GM12878 (cell line): ENCODE results near the gene SYTL1. TPM values are rescaled to one million over a fixed set of nuclear protein-coding genes. Genes with fewer than 3 reads are reported as not detected.

Source experiments
- CREB1 ChIP-seq: IDR thresholded peaks from 2 replicates; pipeline ENCODE4 v1.6.1; 2012; ENCODE audit warnings: low read depth, mild to moderate bottlenecking, inconsistent platforms
- CUX1 ChIP-seq: IDR thresholded peaks from 2 replicates; pipeline ENCODE4 v1.6.1; 2012; ENCODE audit warnings: improper control_type of control experiment, low read depth, low read length; ENCODE audit not compliant: insufficient replicate concordance
- KDM1A ChIP-seq: fragments of 200-600 bp; sonication (generic); IDR thresholded peaks from 2 replicates; pipeline ENCODE4 v1.6.1; 2016; ENCODE audit warnings: borderline replicate concordance
- PAX8 ChIP-seq: fragments of 450-650 bp; IDR thresholded peaks from 2 replicates; pipeline ENCODE4 v1.6.1; 2017; ENCODE audit warnings: mild to moderate bottlenecking, moderate library complexity
- RAD51 ChIP-seq: fragments of 450-650 bp; IDR thresholded peaks from 2 replicates; pipeline ENCODE4 v1.6.1; 2016; ENCODE audit warnings: moderate library complexity, mild to moderate bottlenecking, inconsistent platforms
- REST ChIP-seq: IDR thresholded peaks from 2 replicates; pipeline ENCODE4 v1.6.1; 2012; ENCODE audit warnings: mild to moderate bottlenecking, low read depth, low read length
- SMAD5 ChIP-seq: IDR thresholded peaks from 2 replicates; pipeline ENCODE4 v1.6.1; 2016; ENCODE audit warnings: antibody characterized with exemption, low read depth
- SPI1 ChIP-seq: IDR thresholded peaks from 2 replicates; pipeline ENCODE4 v1.6.1; 2011; ENCODE audit warnings: low read depth, mild to moderate bottlenecking, low read length, moderate library complexity, borderline replicate concordance; ENCODE audit not compliant: insufficient read depth
- WRNIP1 ChIP-seq: IDR thresholded peaks from 2 replicates; pipeline ENCODE4 v1.6.1; 2011; ENCODE audit warnings: low read depth, low read length, improper control_type of control experiment, borderline replicate concordance
- ZSCAN29 ChIP-seq: fragments of 450-650 bp; IDR thresholded peaks from 2 replicates; pipeline ENCODE4 v1.6.1; 2017; ENCODE audit warnings: mild to moderate bottlenecking, moderate library complexity
- polyA plus RNA-seq, 11 experiments: library from polyadenylated mRNA; depleted of rRNA in 4 of 11; unstranded in 6 of 11; stranded (reverse) in 5 of 11; fragments of >200 nt; fragmentation: Nextera tagmentation in 4 of 11; fragmentation: Illumina TruSeq in 1 of 11; extraction: Ambion mirVana in 4 of 11; extraction: Trizol in 1 of 11; gene quantifications; 1 replicate in 1 of 11; 2 replicates in 10 of 11; pipeline versions ENCODE4 v1.2.1 to v1.2.3, GENCODE V29; 2011 to 2016; ENCODE audit warnings: inconsistent platforms in 2 of 11, missing spikeins in 2 of 11, low read depth in 1 of 11
- total RNA-seq, 4 experiments: library from RNA; depleted of rRNA in 3 of 4; stranded (reverse); fragments of >200 nt in 3 of 4; fragmentation: Illumina TruSeq in 1 of 4; extraction: Trizol in 1 of 4; gene quantifications; 2 replicates each; pipeline versions ENCODE4 v1.2.1 to v1.2.3, GENCODE V29; 2013 to 2021

The SYTL1 gene
- total and polyA plus RNA-seq, 10 of the 15 experiments (the other 5 are each of a cell fraction or from before 2014, with no cell fraction given) = 0.72 to 45.6 (median 14.8) TPM

GRCh38 chr1:27301582-27302199 is 40.1 kb upstream of the SYTL1 start (continued):
- TF ChIP-seq CUX1 = no peak
- TF ChIP-seq ZSCAN29 = no peak
- TF ChIP-seq KDM1A = no peak
- TF ChIP-seq SPI1 = no peak
- TF ChIP-seq RAD51 = no peak
- no peak for TF ChIP-seq CREB1
- TF ChIP-seq PAX8 = no peak
- TF ChIP-seq REST = no peak
- no peak for TF ChIP-seq SMAD5
- no peak for TF ChIP-seq WRNIP1
